Caco-2 (cell line): Measurements from ENCODE around the gene CIPC. TPM values are rescaled to one million over a fixed set of nuclear protein-coding genes. Genes with fewer than 3 reads are reported as not detected.

Source experiments
- BruUV-seq: library from RNA; stranded (reverse); fragments of 400-500 nt; replicated peaks from 2 replicates; lab custom pipeline; 2021; lab: Mats Ljungman, UMichigan
- CTCF ChIA-PET: fragments of 300-600 bp; sonication (Branson Sonifier 250); formaldehyde crosslinking; loops from one replicate; lab custom pipeline; 2022; ENCODE audit warnings: antibody characterized with exemption; lab: Charles Lee
- POLR2A ChIA-PET: fragments of 300-600 bp; sonication (Branson Sonifier 250); formaldehyde crosslinking; loops from one replicate; lab custom pipeline; 2022; ENCODE audit warnings: antibody characterized with exemption; lab: Charles Lee
- DNase-seq, 2 experiments: peaks; one replicate each; pipeline versions ENCODE4 v3.0.0 to v3.0.0-alpha.2; 2020 to 2022
- H3K27me3 ChIP-seq: replicated peaks from 2 replicates; pipeline ENCODE4 v1.6.0; 2011; ENCODE audit warnings: low read length; ENCODE audit not compliant: control insufficient read depth, insufficient read depth
- H3K36me3 ChIP-seq: 2 replicates; pipeline ENCODE4 v1.5.1; 2011; ENCODE audit warnings: low read length; ENCODE audit not compliant: control insufficient read depth, insufficient read depth
- H3K4me1 ChIP-seq: fragments of 250-450 bp; sonication (Bioruptor Pico); 2 replicates; pipeline ENCODE4 v1.5.1; 2020; ENCODE audit warnings: mild to moderate bottlenecking
- H3K4me3 ChIP-seq: 2 replicates; pipeline ENCODE4 v1.5.1; 2011; ENCODE audit warnings: low read depth, mild to moderate bottlenecking, control low read depth, low read length
- H3K9me3 ChIP-seq: fragments of 250-450 bp; sonication (Bioruptor Pico); 2 replicates; pipeline ENCODE4 v1.5.1; 2020; ENCODE audit warnings: mild to moderate bottlenecking, moderate library complexity
- H3K27ac Mint-ChIP-seq: one replicate; pipeline ENCODE4 v1.8.0; 2022; ENCODE audit warnings: mixed read lengths; ENCODE audit not compliant: unreplicated experiment
- H3K27me3 Mint-ChIP-seq: one replicate; pipeline ENCODE4 v1.8.0; 2022; ENCODE audit warnings: mixed read lengths; ENCODE audit not compliant: insufficient read depth, unreplicated experiment
- H3K36me3 Mint-ChIP-seq: one replicate; pipeline ENCODE4 v1.8.0; 2022; ENCODE audit warnings: mild to moderate bottlenecking, mixed read lengths; ENCODE audit not compliant: insufficient read depth, unreplicated experiment
- H3K4me1 Mint-ChIP-seq: one replicate; pipeline ENCODE4 v1.8.0; 2022; ENCODE audit warnings: low read depth, mixed read lengths; ENCODE audit not compliant: unreplicated experiment
- H3K4me3 Mint-ChIP-seq: one replicate; pipeline ENCODE4 v1.8.0; 2022; ENCODE audit warnings: mild to moderate bottlenecking, moderate library complexity, mixed read lengths; ENCODE audit not compliant: unreplicated experiment
- H3K9me3 Mint-ChIP-seq: one replicate; pipeline ENCODE4 v1.8.0; 2022; ENCODE audit warnings: mixed read lengths; ENCODE audit not compliant: unreplicated experiment
- intact Hi-C: fragments of 100-400 bp; cut with micrococcal nuclease; formaldehyde crosslinking; loops from one replicate; pipeline ENCODE4 v1.10.0; 2022; ENCODE audit not compliant: unreplicated experiment
- total RNA-seq: library from RNA; stranded (reverse); gene quantifications from 2 replicates; pipeline ENCODE4 v1.2.3, GENCODE V29; 2022
- TF ChIP-seq, protein P1 (sequence below), 2 experiments: fragments of 200-600 bp in 1 of 2; IDR thresholded peaks; 1 replicate in 1 of 2; 2 replicates in 1 of 2; pipeline versions ENCODE4 v1.5.1 to v1.8.0; 2011 to 2022; ENCODE audit warnings: antibody characterized with exemption in 1 of 2, control low read depth in 1 of 2, inconsistent platforms in 1 of 2, low read depth in 1 of 2, low read length in 1 of 2, mild to moderate bottlenecking in 1 of 2, moderate library complexity in 1 of 2; ENCODE audit not compliant: insufficient read depth in 1 of 2, severe bottlenecking in 1 of 2, unreplicated experiment in 1 of 2

CIPC gene
- total RNA-seq, 1 experiment from 2014 or later = 15.4 TPM

DNA sequence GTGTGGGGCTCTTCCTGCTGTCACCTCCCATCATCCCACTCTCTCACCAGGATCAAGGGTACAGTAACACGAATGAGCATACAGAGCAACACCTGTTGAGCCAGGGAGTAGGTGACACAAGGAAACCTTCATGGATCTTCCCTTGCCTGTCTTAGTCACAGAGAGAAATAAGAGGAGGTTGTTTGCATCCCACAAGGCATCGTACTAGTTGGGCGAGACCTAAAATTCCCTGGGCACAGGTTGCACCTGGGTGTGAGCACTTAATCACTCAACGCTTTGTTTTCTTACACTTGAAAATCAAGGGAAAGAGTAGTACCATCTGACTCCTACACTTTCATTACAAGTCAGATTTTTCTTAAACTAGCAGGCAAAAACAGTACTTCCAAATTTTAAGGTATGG lies 16.6 kb downstream of the CIPC start:
- POLR2A ChIA-PET = no interaction called here
- DNase-seq = no peak
- peaks cover 8% of the 10 kb centered on the region for H3K4me1 Mint-ChIP-seq
- no peaks in the 10 kb centered on the region for H3K4me1 ChIP-seq
- CTCF ChIA-PET = interaction anchor here (0.8 to 1.2 kb wide), 2 partner anchors 9 to 37 kb away, joined by 4 read pairs; no protein-coding TSS in a partner anchor
- intact Hi-C loops = no loop called here
- TF ChIP-seq, protein P1, sequence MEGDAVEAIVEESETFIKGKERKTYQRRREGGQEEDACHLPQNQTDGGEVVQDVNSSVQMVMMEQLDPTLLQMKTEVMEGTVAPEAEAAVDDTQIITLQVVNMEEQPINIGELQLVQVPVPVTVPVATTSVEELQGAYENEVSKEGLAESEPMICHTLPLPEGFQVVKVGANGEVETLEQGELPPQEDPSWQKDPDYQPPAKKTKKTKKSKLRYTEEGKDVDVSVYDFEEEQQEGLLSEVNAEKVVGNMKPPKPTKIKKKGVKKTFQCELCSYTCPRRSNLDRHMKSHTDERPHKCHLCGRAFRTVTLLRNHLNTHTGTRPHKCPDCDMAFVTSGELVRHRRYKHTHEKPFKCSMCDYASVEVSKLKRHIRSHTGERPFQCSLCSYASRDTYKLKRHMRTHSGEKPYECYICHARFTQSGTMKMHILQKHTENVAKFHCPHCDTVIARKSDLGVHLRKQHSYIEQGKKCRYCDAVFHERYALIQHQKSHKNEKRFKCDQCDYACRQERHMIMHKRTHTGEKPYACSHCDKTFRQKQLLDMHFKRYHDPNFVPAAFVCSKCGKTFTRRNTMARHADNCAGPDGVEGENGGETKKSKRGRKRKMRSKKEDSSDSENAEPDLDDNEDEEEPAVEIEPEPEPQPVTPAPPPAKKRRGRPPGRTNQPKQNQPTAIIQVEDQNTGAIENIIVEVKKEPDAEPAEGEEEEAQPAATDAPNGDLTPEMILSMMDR (IDR thresholded peaks at IDR 0.05; ENCODE audit: insufficient read depth in 1 of 2, low read depth in 1 of 2, low read length in 1 of 2, severe bottlenecking in 1 of 2, unreplicated experiment in 1 of 2) = no peak
- no peak overlapping the region for H3K4me3 ChIP-seq
- peaks cover under 1% of the 10 kb centered on the region; the same call in 1 of the 2 replicates for H3K36me3 ChIP-seq
- H3K9me3 ChIP-seq = no peaks in the 10 kb centered on the region
- no peaks in the 10 kb centered on the region for H3K9me3 Mint-ChIP-seq
- BruUV-seq = no TSS peak
- H3K36me3 Mint-ChIP-seq = peaks cover 14% of the 10 kb centered on the region
- H3K27me3 Mint-ChIP-seq = no peaks in the 10 kb centered on the region
- no peaks in the 10 kb centered on the region for H3K27me3 ChIP-seq
- no peak overlapping the region for H3K27ac Mint-ChIP-seq
- no peak overlapping the region for H3K4me3 Mint-ChIP-seq

DNA sequence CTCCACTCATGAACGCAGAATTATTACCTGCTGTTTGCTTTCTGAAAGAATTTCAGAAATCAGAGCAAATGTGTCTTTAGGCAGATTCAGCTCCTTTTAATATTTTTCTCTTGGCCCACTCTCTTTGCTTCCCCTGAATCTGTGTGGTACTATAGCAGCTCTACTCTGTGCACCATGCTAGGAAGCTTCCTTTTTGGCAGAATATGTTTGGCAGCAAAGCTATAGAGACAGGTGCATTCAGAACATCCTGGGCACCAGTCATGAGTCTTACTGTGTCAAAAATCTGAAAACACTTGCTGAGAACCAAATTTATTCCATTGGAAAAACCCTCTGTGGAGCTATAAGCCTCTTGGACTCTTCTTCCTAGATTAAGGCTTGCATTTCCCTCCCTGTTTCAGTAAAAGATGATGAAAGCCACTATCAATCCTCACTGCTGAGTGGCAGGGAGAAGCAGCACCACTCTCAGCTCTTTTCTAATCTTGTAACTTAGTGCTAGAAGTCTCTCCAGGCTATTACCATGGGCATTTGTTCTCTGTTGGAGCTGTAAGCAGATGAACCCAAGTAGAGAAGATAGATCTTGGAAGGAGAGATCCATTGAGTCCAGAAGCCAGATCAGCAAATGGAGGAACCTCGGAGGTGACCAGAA lies 18.2 kb downstream of the CIPC start:
- DNase-seq = no peak
- Mint-ChIP-seq H3K27ac (no peak overlapping the region), H3K36me3 (peaks cover 6% of the 10 kb centered on the region), H3K9me3 (no peaks in the 10 kb centered on the region), H3K4me3 (no peak overlapping the region), H3K27me3 (no peaks in the 10 kb centered on the region), H3K4me1 (peaks cover 2% of the 10 kb centered on the region)
- ChIA-PET POLR2A (no interaction called here), CTCF (interaction anchor here (1.0 kb wide), 1 partner anchor 35 kb away, joined by 3 read pairs; no protein-coding TSS in a partner anchor)
- H3K4me3 ChIP-seq = no peak overlapping the region
- no peaks in the 10 kb centered on the region for H3K4me1 ChIP-seq
- intact Hi-C loops = no loop called here
- TF ChIP-seq, protein P1 (IDR thresholded peaks at IDR 0.05; ENCODE audit: insufficient read depth in 1 of 2, low read depth in 1 of 2, low read length in 1 of 2, severe bottlenecking in 1 of 2, unreplicated experiment in 1 of 2) = no peak
- no peaks in the 10 kb centered on the region for H3K36me3 ChIP-seq
- no peaks in the 10 kb centered on the region for H3K27me3 ChIP-seq
- BruUV-seq = no TSS peak
- no peaks in the 10 kb centered on the region for H3K9me3 ChIP-seq

DNA sequence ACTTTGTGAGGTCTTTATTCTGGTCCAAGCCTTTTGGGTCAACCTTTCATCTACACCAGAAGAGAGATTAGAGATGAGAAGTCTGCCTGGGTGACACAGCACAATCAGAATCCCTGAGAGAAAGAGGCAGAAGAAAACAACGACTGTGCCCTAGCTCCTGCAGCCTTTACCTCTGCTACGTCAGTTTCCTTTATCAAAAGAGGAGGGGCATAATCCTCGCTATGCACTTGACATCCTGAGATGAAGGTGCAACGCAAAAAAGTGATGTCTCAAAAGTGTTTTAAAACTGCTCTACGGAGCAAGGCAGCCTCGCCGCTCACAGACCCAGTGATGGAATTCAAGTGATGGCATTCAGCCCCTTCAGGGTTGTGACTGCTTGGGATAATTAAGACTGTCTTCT lies 21.8 kb downstream of the CIPC start:
- TF ChIP-seq, protein P1 (IDR thresholded peaks at IDR 0.05; ENCODE audit: insufficient read depth in 1 of 2, low read depth in 1 of 2, low read length in 1 of 2, severe bottlenecking in 1 of 2, unreplicated experiment in 1 of 2) = no peak
- Mint-ChIP-seq H3K4me1 (no peaks in the 10 kb centered on the region), H3K27me3 (no peaks in the 10 kb centered on the region), H3K9me3 (no peaks in the 10 kb centered on the region), H3K27ac (no peak overlapping the region), H3K36me3 (no peaks in the 10 kb centered on the region), H3K4me3 (no peak overlapping the region)
- BruUV-seq = no TSS peak
- no peaks in the 10 kb centered on the region for H3K9me3 ChIP-seq
- CTCF ChIA-PET = no interaction called here
- no peak for DNase-seq
- intact Hi-C loops = no loop called here
- 0 out of 2 replicates have a peak, but pooled peaks cover 5% of the 10 kb centered on the region for H3K4me1 ChIP-seq
- no peaks in the 10 kb centered on the region for H3K27me3 ChIP-seq
- POLR2A ChIA-PET = no interaction called here
- H3K4me3 ChIP-seq = no peak overlapping the region
- no peaks in the 10 kb centered on the region for H3K36me3 ChIP-seq
